ENCODE results near the gene AKR1E2.

DNA sequence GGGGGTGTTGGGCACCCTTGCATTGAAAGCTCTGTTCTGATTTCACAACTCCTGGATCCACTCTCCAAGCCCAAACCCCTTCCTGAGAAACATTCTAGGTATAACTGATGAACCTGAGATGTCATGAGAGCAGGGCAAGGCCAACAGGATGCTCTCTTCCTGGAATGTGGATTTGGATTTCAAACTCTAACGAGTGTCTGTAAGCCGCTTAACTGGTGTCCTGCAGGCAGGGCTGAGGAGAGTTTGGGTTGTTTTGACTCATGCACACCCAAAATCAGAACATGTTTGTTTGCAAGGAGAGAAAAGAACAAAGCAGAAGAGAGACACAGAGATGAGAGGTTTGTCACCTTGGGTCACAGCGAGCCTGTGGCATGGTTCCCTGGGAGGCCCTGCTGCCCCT lies 24.6 kb upstream of the AKR1E2 start:
- TF ChIP-seq, protein P1, sequence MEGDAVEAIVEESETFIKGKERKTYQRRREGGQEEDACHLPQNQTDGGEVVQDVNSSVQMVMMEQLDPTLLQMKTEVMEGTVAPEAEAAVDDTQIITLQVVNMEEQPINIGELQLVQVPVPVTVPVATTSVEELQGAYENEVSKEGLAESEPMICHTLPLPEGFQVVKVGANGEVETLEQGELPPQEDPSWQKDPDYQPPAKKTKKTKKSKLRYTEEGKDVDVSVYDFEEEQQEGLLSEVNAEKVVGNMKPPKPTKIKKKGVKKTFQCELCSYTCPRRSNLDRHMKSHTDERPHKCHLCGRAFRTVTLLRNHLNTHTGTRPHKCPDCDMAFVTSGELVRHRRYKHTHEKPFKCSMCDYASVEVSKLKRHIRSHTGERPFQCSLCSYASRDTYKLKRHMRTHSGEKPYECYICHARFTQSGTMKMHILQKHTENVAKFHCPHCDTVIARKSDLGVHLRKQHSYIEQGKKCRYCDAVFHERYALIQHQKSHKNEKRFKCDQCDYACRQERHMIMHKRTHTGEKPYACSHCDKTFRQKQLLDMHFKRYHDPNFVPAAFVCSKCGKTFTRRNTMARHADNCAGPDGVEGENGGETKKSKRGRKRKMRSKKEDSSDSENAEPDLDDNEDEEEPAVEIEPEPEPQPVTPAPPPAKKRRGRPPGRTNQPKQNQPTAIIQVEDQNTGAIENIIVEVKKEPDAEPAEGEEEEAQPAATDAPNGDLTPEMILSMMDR (IDR thresholded peaks at IDR 0.05) = no peak
- no peak for TF ChIP-seq POLR2A (IDR thresholded peaks at IDR 0.05)

All from testis (tissue), 2 donors.